Mesothelial cell of epicardium (in vitro differentiated cells): ENCODE data around the gene PTGES3L. TPM values are rescaled to one million over a fixed set of nuclear protein-coding genes. Genes with fewer than 3 reads are reported as not detected.
"Not testable (repeated sequence)": the region's sequence is repeated elsewhere in the genome, so short reads cannot be mapped to it uniquely, and the experiment has no call there.

Experiments used
- DNase-seq, 2 experiments: peaks; one replicate each; pipeline ENCODE4 v3.0.0; 2021; ENCODE audit warnings: low spot score in 2 of 2; ENCODE audit not compliant: unreplicated experiment in 2 of 2
- H3K27ac Mint-ChIP-seq: 2 replicates; pipeline ENCODE4 v1.8.0; 2021; ENCODE audit warnings: mixed read lengths
- H3K27me3 Mint-ChIP-seq: 2 replicates; pipeline ENCODE4 v1.8.0; 2021; ENCODE audit warnings: low read depth, mixed read lengths
- H3K36me3 Mint-ChIP-seq: 2 replicates; pipeline ENCODE4 v1.8.0; 2021; ENCODE audit warnings: mixed read lengths
- H3K4me1 Mint-ChIP-seq: 2 replicates; pipeline ENCODE4 v1.8.0; 2021; ENCODE audit warnings: mixed read lengths
- H3K4me3 Mint-ChIP-seq: 2 replicates; pipeline ENCODE4 v1.8.0; 2021; ENCODE audit warnings: mild to moderate bottlenecking, moderate library complexity, mixed read lengths
- H3K9me3 Mint-ChIP-seq: 2 replicates; pipeline ENCODE4 v1.8.0; 2021; ENCODE audit warnings: mixed read lengths
- total RNA-seq: library from RNA; stranded (reverse); gene quantifications from 3 replicates; pipeline ENCODE4 v1.2.1, GENCODE V29; 2021
- TF ChIP-seq, protein P1 (sequence below): fragments of 200-600 bp; sonication (generic); IDR thresholded peaks from one replicate; pipeline ENCODE4 v1.5.0; 2021; ENCODE audit warnings: antibody characterized with exemption; ENCODE audit not compliant: unreplicated experiment

The PTGES3L gene
- total RNA-seq, 1 donor from 2014 or later: 1.6 TPM

DNA sequence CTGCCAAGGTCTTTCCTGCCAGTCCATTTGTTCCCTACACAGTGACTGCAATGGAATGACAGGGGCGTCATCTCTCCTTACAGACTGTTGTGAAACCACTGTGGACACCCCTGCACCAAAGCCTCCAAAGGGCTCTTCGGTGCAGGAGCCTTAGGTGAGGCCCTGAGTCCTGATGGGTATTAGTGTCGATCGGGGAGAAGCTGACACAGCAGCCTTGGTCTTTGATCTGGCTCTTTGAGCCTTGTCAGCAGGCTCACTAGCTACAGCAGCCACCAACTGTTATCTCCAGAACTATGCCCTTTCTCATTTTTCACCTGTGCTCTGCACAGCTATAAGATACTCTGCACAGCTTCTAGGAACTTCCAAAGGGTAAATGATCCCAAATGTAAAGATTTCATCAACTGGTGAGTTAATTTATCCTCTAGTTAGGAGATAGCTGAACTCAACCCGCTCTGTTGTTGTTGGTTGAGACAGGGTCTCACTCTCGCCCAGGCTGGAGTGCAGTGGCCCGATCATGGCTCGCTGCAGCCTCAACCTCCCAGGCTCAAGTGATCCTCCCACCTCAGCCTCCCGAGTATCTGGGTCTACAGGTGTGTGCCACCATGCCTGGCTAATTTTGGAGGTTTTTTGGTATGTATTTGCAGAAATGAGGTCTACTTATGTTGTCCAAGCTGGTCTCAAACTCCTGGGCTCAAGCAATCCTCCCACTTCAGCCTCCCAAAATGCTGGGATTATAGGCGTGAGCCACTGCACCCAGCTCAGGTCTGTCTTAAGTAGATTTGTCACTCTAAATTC, 59.6 kb downstream of the PTGES3L start:
- no peak overlapping the region for H3K4me3 Mint-ChIP-seq
- TF ChIP-seq, protein P1, sequence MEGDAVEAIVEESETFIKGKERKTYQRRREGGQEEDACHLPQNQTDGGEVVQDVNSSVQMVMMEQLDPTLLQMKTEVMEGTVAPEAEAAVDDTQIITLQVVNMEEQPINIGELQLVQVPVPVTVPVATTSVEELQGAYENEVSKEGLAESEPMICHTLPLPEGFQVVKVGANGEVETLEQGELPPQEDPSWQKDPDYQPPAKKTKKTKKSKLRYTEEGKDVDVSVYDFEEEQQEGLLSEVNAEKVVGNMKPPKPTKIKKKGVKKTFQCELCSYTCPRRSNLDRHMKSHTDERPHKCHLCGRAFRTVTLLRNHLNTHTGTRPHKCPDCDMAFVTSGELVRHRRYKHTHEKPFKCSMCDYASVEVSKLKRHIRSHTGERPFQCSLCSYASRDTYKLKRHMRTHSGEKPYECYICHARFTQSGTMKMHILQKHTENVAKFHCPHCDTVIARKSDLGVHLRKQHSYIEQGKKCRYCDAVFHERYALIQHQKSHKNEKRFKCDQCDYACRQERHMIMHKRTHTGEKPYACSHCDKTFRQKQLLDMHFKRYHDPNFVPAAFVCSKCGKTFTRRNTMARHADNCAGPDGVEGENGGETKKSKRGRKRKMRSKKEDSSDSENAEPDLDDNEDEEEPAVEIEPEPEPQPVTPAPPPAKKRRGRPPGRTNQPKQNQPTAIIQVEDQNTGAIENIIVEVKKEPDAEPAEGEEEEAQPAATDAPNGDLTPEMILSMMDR: no peak
- H3K27me3 Mint-ChIP-seq: no peaks in the 10 kb centered on the region
- no peaks in the 10 kb centered on the region for H3K36me3 Mint-ChIP-seq
- H3K27ac Mint-ChIP-seq: no peak overlapping the region
- peaks cover 3% of the 10 kb centered on the region for H3K9me3 Mint-ChIP-seq
- no peak for DNase-seq
- H3K4me1 Mint-ChIP-seq: peaks cover 25% of the 10 kb centered on the region

DNA sequence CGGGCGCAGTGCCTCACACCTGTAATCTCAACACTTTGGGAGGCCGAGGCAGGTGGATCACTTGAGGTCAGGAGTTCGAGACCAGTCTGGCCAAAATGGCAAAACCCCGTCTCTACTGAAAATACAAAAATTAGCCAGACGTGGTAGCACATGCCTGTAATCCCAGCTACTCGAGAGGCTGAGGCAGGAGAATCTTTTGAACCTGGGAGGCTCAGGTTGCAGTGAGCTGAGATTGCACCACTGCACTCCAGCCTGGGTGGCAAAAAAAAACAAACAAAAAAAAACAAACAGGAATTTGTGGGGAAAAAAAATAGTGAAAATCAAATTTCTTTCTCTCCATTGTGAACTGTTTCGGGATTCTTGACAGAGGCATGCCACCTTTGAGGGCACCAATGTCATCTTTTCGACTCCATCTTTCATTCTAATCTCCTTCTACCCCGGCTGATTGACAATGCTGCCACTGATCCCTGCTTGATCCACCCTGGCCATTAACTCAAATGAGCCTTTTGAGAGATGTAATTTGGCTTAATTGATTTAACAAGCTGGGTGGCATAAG, 60.3 kb downstream of the PTGES3L start:
- not testable (repeated sequence) for DNase-seq, H3K27me3 Mint-ChIP-seq, H3K36me3 Mint-ChIP-seq, H3K27ac Mint-ChIP-seq, H3K4me3 Mint-ChIP-seq, H3K9me3 Mint-ChIP-seq
- H3K4me1 Mint-ChIP-seq: peaks cover 25% of the 10 kb centered on the region

GRCh38 chr17:42918902-42919521, 60.9 kb downstream of the PTGES3L start:
- TF ChIP-seq, protein P1: no peak

More at GRCh38 chr17:42918902-42919521, 60.9 kb downstream of the PTGES3L start:
- no peak for DNase-seq
- no peaks in the 10 kb centered on the region for H3K27me3 Mint-ChIP-seq
- H3K36me3 Mint-ChIP-seq: no peaks in the 10 kb centered on the region
- H3K9me3 Mint-ChIP-seq: peaks cover 3% of the 10 kb centered on the region
- H3K4me3 Mint-ChIP-seq: no peak overlapping the region
- H3K27ac Mint-ChIP-seq: no peak overlapping the region
- H3K4me1 Mint-ChIP-seq: peaks cover 25% of the 10 kb centered on the region

Other genes with a start within 250 kb of the PTGES3L start
- 38.4 to 45.1 TPM (median 42.5 TPM) in 3 replicates for gene EZH1, start 235.0 kb downstream of the PTGES3L start, total RNA-seq
- 19.5 to 22.3 TPM (median 21.6 TPM) in 3 replicates for gene RAMP2, start 218.9 kb downstream of the PTGES3L start, total RNA-seq
- gene VPS25, start 206.6 kb downstream of the PTGES3L start, total RNA-seq: 59.4 to 65.0 TPM (median 64.9 TPM) in 3 replicates
- gene WNK4, start 199.5 kb downstream of the PTGES3L start, total RNA-seq: 1.3 to 1.8 TPM (median 1.7 TPM) in 3 replicates
- 52.4 to 57.4 TPM (median 54.3 TPM) in 3 replicates for gene COA3, start 181.4 kb downstream of the PTGES3L start, total RNA-seq
- 0.09 to 0.14 TPM in 2 of 3 replicates, not detected in the other for gene CNTD1, start 181.2 kb downstream of the PTGES3L start, total RNA-seq
- gene BECN1, start 155.8 kb downstream of the PTGES3L start, total RNA-seq: 54.5 to 55.8 TPM (median 55.2 TPM) in 3 replicates
- gene PSME3, start 146.7 kb downstream of the PTGES3L start, total RNA-seq: 88.7 to 92.8 TPM (median 92.0 TPM) in 3 replicates
- 3.0 to 3.8 TPM (median 3.4 TPM) in 3 replicates for gene AOC2, start 135.5 kb downstream of the PTGES3L start, total RNA-seq
- 1.5 to 2.3 TPM (median 1.9 TPM) in 3 replicates for gene AOC3, start 128.9 kb downstream of the PTGES3L start, total RNA-seq
- gene G6PC1, start 79.3 kb downstream of the PTGES3L start, total RNA-seq: not detected in 3 replicates
- gene AARSD1, start 15.6 kb downstream of the PTGES3L start, total RNA-seq: 58.6 to 66.0 TPM (median 59.1 TPM) in 3 replicates
- gene RUNDC1, start 485 bp upstream of the PTGES3L start, total RNA-seq: 13.1 to 13.9 TPM (median 13.2 TPM) in 3 replicates
- gene RPL27, start 18.3 kb upstream of the PTGES3L start, total RNA-seq: 1,019 to 1,067 TPM (median 1,060 TPM) in 3 replicates
- 5.6 to 6.3 TPM (median 5.9 TPM) in 3 replicates for gene IFI35, start 26.7 kb upstream of the PTGES3L start, total RNA-seq
- 211 to 222 TPM (median 211 TPM) in 3 replicates for gene VAT1, start 42.3 kb upstream of the PTGES3L start, total RNA-seq
- 7.6 to 8.7 TPM (median 8.7 TPM) in 3 replicates for gene RND2, start 45.2 kb upstream of the PTGES3L start, total RNA-seq
- gene BRCA1, start 145.3 kb upstream of the PTGES3L start, total RNA-seq: 12.5 to 15.5 TPM (median 12.6 TPM) in 3 replicates
- 61.6 to 63.5 TPM (median 63.3 TPM) in 3 replicates for gene NBR1, start 191.1 kb upstream of the PTGES3L start, total RNA-seq
- 12.6 to 14.1 TPM (median 13.3 TPM) in 3 replicates for gene TMEM106A, start 231.8 kb upstream of the PTGES3L start, total RNA-seq
- gene CCDC200, start 248.5 kb upstream of the PTGES3L start, total RNA-seq: not detected in 3 replicates